ENCODE measurements around the gene SCN9A.

The SCN9A gene

DNA sequence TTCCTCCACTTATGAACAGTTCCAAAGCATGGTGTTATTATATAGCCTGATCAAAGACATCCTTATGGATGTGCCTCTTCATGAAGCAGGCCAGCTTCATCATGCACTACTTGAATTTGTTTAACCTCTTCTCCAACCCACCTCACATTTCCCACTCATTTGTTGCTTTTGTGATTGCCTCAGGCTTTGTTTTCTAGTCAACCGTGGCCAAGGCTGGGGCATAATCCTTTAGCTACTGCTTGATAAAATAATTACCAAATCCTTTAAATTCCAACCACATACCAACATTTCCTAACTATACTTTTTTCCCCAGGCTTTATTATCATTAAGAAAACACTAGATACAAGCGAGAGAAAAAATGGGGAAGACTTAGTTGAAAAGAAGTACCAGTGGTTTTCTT, 208.3 kb downstream of the SCN9A start:
- no peak for DNase-seq

DNA sequence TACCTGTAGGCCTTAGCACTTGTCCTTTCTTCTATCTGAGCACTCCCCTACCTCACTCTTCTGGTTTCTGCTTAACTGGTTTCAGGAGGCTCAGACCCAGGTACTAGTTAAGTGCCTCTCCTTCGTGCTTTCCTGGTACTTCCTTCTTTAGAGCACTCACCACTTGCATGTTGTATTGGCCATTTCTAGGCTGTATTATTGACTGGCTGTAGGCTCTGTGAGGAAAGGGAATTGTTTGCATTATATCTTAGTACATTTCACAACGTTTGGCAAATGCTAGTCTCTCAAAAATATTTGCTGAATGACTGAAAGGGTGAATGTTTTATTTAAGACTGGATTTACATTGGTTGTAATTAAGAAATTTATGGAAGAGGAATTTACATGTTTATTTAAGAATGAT, 212.0 kb downstream of the SCN9A start:
- DNase-seq = no peak

DNA sequence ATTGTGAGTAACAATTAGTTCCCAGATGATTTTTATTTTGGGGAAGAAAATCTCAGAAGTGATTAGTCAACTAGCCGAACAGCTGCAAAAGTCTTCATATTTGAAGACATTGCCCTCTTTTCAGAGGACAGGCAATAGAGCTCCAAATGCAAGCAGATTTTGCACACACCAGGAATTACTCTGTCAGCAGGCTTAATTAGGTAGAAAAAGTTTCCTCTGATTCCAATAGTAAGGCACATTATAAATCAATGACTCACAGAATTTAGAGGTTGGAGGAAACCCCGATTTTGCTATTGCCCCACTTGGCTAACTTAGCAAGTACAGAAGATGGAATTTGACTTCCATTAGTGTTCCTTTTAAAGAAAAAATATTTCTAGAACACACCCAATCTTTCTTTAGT, 217.2 kb downstream of the SCN9A start:
- no peak for DNase-seq

DNA sequence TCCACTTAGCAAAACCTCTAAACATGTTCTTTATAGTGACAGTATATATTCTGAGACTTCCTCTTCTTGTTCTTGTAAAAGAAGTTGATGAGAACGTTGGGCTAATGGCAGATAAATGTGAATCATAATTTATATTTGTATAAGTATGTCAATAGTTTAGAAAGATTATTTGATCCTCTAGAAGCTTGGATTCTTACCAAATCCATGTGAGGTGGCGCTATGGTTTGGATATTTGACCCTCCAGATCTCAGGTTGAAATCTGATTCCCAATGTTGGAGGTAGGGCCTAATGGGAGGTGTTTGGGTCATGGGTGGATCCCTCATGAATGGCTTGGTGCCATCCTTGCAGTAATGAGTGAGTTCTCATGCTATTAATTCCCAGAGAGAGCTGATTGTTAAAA, 218.2 kb downstream of the SCN9A start:
- no peak for DNase-seq

DNA sequence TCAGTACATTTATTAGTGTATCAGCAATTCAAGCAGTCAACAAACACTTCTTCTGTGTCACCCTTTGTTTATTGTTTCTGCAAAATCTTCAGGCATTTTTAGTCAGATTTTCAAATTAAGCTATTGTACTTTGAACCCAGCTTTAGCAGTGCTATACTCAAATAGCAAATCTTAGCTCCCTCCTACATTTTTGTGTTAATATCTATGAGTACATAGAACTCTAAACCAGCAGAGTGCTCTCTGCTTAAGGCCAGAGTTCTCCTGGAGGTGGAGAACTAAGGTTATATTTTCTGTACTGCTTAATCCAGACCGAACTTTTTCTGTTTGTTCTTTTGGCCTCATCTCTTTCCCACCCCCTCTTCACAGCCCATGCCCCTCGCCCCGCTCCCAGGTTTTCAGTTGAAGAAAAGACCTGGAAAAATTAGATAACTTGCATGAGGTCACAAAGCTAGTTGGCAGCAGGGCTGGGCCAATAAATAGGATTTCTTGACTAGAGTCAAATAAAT, 218.7 kb downstream of the SCN9A start:
- DNase-seq = no peak

DNA sequence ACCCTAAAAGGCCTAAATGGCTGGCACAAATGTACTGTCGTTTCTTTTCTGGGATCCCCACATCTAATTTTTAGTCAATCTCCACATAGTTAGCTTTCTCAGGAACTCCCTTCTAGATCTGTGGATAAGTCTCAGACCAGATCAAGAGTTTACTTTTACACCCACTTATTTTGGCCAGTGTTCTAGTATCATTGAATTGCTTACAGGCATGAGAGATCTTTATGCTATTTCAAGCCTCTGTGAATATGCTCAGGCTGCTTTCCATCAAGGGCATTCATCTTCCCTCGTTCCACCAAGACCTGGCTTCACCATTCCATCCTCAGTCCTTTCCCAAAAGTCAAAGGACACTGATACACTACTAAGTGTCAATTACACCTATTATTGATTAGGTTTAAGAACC, 220.2 kb downstream of the SCN9A start:
- no peak for DNase-seq

DNA sequence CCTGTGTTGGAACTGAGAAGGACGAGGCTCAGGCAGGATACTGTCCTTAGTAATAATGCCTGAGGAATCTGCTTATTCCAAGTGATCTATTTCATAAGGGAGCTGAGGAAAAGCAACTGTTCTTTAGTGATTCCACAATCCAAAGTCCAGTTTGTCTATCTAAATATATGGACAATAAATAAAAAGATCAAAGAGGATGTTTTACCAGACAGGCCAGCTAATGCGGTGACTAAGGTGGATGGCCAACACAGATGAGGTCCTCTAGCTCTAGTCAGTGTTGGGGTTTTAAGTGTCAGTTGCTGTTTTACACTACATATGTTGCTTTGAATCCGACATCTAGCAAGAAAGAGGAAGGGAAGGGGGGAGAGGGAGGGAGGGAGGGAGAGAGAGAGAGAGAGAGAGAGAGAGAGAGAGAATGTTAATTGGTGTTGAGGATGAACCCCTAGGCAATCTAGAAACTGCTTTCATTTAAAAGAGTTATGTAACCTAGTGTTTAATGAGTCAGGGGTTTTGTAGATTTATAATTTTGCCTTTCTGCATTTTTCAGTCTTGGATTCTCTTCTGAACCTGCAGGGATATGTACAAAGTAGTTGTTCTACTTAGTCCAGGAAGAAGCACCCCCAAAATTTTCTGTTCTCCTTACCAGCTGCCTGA, 220.9 kb downstream of the SCN9A start:
- DNase-seq = no peak

DNA sequence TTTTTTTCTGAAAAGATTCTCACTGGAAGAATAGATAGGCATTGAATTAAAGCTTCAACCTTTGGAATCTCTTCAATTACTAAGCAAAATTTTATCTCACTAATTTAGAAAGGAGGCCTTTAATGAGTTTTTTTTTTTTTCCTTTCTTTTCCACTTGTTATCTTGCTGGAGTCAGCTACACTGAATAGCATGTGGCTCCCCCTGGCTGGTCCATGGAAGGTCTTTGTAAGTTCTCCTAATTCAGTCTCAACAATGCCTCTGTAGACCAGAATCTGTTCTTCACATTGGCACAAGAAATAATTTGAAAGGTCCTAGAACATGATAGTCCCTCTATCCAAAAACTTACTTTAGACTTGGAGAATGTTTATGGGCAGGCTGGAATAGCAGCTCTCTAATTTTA, 223.7 kb downstream of the SCN9A start:
- DNase-seq = no peak

DNA sequence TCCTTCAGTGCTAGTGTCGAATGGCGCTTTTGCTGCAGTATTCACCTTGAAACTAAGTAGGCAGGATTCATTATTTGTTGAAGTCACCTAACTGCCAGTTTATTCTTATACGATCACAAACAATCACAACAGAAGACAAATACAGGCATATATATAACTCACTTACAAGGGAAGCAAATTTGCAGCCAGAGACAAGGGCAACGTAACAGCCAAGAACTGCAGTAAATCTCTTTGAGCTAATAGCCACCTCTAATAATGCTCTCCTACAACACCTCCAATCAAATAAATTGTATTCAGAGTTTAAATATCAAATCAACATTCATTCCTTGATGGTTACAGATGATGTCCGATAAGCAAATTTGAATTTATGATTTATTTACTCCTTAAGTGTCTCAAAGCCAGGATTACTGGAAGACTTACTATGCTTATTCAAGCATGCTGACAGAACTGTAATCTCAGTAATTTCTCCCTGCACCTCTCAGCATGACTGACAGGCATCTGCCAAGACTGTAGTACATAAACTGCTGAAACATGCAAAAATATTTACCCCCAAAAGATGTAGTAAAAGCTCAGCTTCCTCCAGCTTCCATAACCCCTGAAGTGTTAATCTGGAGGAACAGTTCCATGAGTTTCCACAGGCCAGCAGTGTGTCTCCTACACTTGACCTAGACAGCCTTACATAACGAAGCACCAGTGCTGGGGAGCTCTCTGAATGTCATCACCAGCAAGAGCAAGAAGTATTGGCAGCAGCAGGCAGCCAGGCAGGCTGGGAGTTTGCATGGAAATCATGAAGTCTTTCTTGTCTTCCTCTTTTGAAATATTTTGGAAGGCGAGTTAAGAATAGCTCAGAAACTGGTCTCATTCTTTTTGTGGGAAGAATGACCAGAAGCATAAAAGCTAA, 227.0 kb downstream of the SCN9A start:
- DNase-seq = no peak

DNA sequence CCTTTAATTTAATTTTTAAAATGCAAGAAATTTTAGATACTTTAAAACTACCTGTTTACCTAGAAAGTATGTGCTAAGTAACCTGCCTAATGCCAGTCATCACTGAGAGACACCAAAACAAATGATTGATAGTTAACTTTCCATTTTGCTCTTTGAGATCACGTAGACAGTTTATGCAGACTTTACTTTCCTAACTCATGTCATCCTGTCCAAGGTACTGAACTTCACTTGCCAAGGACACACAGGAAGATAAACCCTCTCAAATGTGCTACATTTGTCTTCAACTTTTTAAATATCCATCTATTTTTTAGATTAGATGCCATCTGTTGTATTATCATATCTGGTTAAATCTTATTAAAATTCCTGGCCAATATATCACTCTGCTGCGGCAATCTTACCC, 227.9 kb downstream of the SCN9A start:
- no peak for DNase-seq
